Measurements from ENCODE around the gene CCDC54.

CCDC54 gene

GRCh38 chr3:107392549-107393165 lies 15.4 kb downstream of the CCDC54 start:
- no peak for DNase-seq (ENCODE audit: low read depth, low spot score)

GRCh38 chr3:107394502-107394901 lies 17.3 kb downstream of the CCDC54 start:
- DNase-seq (ENCODE audit: low read depth, low spot score) = no peak

GRCh38 chr3:107395066-107395465 lies 17.8 kb downstream of the CCDC54 start:
- no peak for DNase-seq (ENCODE audit: low read depth, low spot score)

- DNase-seq (ENCODE audit: low read depth, low spot score) = no peak
Measured at GRCh38 chr3:107401301-107401700, 24.1 kb downstream of the CCDC54 start.

DNA sequence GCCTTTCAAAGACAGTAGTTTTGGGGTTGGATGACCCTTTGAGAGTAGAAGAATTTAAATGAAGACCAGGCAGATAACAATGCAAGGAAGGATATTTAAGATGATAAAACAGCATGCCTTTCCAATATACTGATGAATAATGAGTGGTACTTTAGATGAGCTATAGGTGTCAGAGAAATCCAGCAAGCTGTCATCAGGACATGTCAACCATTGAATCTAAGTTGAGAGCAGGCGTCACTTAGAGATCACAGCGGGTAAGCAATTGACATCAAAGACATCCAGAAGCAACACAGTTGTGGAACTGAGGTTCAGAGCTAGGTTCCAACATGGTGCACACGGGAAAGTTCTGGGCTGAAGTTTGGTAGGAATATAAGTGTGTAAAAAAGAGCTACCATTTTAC lies 25.0 kb downstream of the CCDC54 start:
- no peak for DNase-seq (ENCODE audit: low read depth, low spot score)

DNA sequence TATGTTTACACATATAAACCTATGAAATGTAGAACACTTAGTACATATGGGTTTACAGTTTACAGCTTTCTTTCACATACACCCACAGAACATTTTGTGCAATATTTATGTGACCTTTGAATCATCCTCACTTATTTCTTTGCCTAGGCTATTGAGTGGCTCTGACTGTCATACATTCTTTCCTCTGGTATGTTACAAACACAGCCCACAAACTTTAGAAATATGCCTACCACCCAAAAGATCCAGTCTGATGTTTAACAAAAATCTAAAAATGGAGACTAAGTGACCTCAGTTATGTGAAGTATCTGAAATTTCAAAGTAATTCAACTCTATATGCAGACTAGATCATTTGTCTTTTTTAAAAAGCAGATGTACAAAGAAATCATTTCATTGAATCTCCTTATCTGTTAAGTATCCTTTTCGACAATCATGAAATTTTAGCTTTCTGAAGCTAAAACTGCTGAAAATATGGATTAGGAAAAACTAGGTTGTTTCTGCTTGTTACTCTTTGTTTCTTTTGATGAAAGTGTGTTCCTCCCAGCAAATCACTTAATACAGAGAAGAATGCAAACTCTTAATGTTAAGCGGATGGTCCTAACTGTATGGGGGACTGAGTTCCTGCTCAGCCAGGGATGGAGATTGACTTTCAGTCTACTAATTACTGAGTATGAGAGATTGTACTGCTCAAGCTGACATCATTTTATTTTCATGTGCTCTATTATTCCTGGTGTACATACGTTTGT lies 27.7 kb downstream of the CCDC54 start:
- no peak for DNase-seq (ENCODE audit: low read depth, low spot score)

- DNase-seq (ENCODE audit: low read depth, low spot score) = no peak
Measured at GRCh38 chr3:107407355-107407754, 30.1 kb downstream of the CCDC54 start.

DNA sequence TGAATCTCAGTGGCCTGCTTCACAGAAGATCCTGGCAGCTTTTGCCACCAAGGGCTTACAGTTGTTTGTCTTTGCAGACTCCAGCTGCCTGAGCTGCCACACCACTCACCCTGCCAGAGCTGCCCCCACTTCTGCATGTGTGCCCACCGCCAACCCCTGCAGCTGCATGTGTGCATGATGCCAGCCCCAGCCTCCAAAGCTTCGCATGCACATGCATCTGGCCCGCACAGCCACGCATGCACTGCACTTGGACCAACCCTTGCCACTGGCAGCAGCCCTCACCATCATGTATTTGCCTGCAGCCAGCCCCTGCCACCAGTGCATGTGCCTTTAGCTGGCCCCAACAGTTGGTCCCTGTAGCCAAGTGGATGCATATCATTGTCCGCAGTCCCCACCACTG lies 31.3 kb downstream of the CCDC54 start:
- no peak for DNase-seq (ENCODE audit: low read depth, low spot score)

DNA sequence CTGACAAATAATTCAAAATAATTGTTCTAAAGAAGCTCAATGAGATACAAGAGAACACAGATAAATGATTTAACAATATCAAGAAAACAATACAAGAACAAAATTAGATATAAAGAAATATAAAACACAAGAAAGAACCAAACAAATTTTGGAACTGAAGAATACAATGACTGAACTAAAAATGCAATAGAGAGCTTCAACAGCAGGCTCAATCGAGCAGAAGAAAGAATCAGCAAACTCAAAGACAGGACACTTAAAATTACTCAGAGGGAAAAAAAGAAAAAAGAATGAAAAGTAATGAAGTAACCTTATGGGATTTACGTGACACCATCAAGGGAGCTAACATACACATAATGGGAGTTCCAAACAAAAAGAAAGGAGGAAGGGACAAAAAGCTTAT lies 32.1 kb downstream of the CCDC54 start:
- DNase-seq (ENCODE audit: low read depth, low spot score) = no peak

- no peak for DNase-seq (ENCODE audit: low read depth, low spot score)
Measured at GRCh38 chr3:107410606-107411005, 33.4 kb downstream of the CCDC54 start.

DNA sequence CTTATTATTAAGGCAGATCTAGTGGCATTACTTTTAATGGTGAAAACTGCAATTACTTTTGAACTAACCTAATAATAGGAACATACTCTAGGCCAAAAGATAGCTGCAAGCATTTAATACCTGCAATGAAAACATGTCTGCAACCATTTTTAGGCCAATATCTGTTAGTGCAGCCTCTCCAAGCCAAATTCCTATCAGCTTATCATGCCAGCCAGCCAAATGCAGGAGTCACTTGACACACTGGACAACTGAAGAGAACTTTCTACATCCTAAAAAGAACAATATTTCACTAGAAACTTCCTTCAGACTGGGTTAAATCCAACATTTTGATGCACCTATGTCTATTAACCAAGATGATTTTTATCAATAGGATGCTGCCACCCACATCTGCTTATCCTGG lies 33.8 kb downstream of the CCDC54 start:
- no peak for DNase-seq (ENCODE audit: low read depth, low spot score)

DNA sequence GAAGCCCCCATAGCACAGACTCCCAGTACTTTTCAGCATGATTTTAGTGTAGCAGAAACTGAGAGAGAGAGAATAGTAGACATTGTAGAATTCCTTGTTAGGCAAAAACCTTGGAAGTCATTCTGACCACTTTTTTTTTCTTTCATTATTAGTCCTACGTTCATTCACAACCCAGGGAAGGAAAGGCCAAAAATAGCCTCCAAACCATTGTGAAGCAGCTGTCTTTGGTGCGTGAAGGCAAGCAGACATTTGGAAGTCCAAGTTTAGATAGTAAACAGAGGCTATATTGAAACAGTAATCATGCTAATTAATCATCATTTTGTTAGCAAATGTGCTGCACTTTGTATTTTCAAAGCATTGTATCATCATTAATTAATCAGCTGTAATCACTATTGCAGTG lies 34.5 kb downstream of the CCDC54 start:
- DNase-seq (ENCODE audit: low read depth, low spot score) = no peak

DNA sequence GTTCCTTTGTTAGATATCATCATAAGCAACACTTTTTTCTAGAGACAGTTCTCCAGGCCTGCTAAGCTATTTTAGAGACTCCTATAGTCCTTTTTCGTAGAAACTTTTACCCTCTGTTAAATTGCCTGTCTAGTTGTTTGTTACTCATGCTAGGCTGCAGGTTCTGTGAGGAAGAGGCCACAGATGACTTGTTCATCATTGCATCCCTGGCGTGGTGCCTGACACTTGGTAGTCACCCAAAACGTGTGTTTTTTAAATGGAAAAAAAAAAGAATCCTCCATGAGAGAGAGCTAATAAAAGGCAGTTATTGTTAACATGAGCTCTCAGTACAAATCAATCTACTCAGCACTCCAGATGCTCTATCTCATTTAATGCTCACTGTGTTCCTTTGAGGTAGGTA lies 35.1 kb downstream of the CCDC54 start:
- DNase-seq (ENCODE audit: low read depth, low spot score) = no peak

DNA sequence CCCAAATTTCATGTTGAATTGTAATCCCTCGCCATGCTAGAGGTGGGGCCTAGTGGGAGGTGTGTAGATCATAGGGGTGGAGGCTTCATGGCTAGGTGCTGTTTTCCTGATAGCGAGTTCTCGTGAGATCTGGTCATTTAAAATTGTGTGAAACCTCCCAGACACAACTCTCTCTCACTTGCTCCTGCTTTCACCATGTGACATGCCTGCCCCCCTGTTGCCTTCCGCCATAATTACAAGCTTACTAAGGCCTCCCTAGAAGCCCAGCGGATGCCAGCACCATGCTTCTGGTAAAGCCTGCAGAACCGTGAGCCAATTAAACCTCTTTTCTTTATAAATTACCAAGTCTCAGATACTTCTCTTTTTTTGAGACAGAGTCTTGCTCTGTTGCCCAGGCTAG lies 36.0 kb downstream of the CCDC54 start:
- DNase-seq (ENCODE audit: low read depth, low spot score) = no peak

- no peak for DNase-seq (ENCODE audit: low read depth, low spot score)
Measured at GRCh38 chr3:107414325-107414964, 37.2 kb downstream of the CCDC54 start.

DNA sequence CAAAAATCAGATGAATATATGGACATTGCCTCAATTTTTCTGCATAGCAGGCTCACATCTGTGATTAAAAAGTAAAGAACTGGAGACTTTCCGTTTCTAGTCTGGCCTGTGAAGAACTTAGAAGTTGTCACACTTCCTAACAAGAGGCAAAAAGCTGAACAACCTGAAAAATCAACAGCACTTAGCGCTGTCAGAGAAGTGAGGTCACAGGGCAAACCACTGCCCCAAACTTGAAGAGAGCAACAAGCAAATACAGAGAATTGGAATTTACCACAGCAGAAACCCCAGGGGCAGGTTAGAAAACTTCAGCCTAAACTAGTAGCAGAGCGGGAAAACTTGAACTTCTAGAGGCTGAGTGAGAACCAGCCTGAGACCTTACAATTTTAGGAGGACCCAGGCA lies 38.9 kb downstream of the CCDC54 start:
- no peak for DNase-seq (ENCODE audit: low read depth, low spot score)

- no peak for DNase-seq (ENCODE audit: low read depth, low spot score)
Measured at GRCh38 chr3:107416886-107417285, 39.6 kb downstream of the CCDC54 start.

DNA sequence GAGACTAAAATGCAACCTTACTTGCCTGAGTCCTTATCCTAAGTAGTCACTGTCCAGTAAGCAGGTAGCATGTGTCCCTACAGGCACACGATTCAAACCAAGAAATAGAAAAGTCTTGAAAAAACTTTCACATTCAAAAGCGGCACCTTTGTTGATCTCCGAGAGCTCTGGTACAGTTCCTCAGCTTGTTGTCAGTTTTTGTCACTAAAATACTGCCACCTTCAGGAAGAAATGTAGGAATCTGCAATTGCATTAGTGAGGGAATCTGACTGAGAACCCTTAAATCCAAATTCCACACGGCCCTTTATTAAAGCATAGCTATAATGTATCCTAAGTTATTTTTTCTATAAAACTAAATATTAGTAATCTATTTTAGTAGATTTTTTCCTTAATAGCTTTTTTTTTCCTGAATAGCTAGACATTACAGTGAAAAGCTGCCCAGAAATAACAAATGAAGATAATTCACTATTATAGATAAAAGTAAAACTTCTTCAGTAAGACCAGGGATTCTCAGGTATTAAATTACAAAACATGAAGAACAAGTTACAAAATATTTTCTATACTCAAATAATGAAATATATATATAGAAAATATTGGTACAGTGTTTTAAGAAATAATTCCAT lies 44.0 kb downstream of the CCDC54 start:
- no peak for DNase-seq (ENCODE audit: low read depth, low spot score)

DNA sequence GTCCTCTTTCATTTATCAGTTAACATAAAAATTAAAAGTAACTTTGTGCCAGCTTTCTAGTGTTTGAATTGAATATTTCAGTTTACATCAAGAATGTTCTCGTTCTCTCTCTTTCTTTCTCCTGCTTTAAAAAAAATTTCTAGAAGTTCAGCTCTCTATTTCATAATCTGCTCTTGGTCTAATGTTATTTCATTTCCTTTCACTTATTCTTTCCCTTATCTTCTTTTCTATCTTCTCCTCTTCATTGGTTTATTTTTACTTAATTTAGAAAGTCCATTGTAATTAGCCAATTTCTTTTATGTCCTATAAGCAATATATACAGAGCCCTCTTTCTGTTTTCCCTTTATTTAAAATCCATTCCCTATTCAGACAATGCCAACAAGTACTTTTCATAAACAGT lies 44.6 kb downstream of the CCDC54 start:
- no peak for DNase-seq (ENCODE audit: low read depth, low spot score)

GRCh38 chr3:107425033-107425432 lies 47.8 kb downstream of the CCDC54 start:
- DNase-seq (ENCODE audit: low read depth, low spot score) = no peak

DNA sequence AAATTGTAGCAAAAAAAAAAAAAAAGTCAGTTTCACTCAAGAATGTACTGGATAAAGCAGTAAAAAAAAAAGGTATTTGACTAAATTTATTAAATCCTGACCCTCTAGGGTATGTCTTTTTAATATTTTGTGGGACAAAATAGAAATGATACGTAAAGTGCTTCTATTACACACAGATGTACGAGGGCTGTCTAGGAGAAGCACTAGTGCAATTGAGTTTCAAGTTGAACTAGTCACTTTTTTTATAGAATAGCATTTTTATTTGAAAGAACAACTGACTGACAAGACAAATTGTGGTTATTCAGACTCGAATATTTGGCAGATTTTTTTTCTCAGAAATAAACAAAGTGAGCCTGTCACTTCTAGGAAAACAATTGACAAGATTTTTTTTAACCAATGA lies 49.0 kb downstream of the CCDC54 start:
- no peak for DNase-seq (ENCODE audit: low read depth, low spot score)
